NOMO-1 treated with dmso at 0.1 percent for 144 hours (cell line): Measurements from ENCODE around the gene ANP32D.
"Not testable (repeated sequence)": the region's sequence is repeated elsewhere in the genome, so short reads cannot be mapped to it uniquely, and the experiment has no call there.

Experiments
- DNase-seq: peaks from one replicate; lab custom pipeline; 2025; ENCODE audit not compliant: unreplicated experiment; lab: John Stamatoyannopoulos, UW

The ANP32D gene

GRCh38 chr12:48500281-48500680 lies 27.9 kb downstream of the ANP32D start:
- not testable (repeated sequence) for DNase-seq

- not testable (repeated sequence) for DNase-seq
These were observed 34.5 kb downstream of the ANP32D start for GRCh38 chr12:48506836-48507235.

- no peak for DNase-seq
These were observed 36.6 kb downstream of the ANP32D start for GRCh38 chr12:48508987-48509386.

GRCh38 chr12:48510111-48510510 lies 37.8 kb downstream of the ANP32D start:
- no peak for DNase-seq

GRCh38 chr12:48512855-48513254 lies 40.5 kb downstream of the ANP32D start:
- DNase-seq, result no peak

- DNase-seq, result no peak
These were observed 42.4 kb downstream of the ANP32D start for GRCh38 chr12:48514728-48515127.

GRCh38 chr12:48520381-48520780 lies 48.0 kb downstream of the ANP32D start:
- not testable (repeated sequence) for DNase-seq
